GM19099 (cell line): ENCODE results near the gene ABHD12.
A peak's percentile ranks its signal among the peaks of the same experiment; 100 is the strongest.

Experiments
- POLR2A ChIP-seq: IDR thresholded peaks from 3 replicates; pipeline ENCODE4 v1.6.1; 2011; ENCODE audit warnings: low read depth; ENCODE audit not compliant: insufficient read length; ENCODE audit errors: extremely low read depth

ABHD12 gene

DNA sequence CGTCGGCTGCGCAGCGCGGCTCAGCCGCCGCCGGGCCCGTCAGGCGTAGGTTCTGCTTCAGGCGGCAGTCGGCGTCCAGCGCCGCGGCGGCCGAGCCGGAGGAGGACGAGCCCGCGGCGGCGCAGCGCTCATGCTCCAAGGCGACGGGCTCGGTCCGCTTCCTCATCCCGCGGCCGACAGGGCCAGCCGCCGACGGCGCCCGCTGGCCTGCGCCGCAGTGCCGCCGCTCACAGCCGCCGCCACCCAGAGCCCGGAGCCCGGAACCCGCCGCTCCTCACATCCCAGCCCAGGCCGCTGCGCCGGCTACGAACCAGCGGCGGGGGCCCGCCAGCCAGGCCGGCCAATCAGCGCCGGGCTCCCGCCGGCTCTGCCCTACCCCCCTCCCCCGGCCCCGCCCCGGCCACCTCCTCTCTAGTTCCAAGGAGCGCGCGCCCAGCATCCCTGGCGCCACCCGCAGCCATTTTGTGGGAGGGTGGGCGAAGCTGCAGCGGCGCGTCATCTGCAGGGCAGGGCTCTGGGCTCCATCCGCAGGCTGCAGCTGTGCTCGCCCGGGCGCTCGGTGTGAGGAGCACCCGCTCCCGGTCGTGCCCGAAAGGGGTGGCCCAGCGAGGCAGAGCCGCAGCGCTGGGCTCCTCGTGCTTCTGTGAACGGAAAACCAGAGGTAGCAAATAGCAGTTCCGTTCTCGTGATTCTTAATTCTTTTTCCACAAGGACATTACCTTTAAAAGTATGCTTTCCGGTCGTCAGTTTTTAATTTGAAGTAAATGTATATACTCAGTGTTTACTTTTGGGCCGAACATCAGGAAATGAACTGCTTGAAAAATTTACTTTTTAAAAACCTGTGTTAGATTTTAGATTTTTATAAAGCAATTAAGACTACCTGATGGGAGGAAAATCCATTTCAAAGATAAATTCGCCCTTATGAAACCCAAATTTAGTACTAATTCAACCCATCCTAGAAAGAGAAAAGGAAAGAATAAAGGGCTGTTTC, at the start of gene ABHD12:
TSS of gene ABHD12 (minus strand) at position 298 of the 991 bp plus-strand sequence. CDS start at position 166, 132 bp downstream.
- peak; percentile 93 for TF ChIP-seq POLR2A

DNA sequence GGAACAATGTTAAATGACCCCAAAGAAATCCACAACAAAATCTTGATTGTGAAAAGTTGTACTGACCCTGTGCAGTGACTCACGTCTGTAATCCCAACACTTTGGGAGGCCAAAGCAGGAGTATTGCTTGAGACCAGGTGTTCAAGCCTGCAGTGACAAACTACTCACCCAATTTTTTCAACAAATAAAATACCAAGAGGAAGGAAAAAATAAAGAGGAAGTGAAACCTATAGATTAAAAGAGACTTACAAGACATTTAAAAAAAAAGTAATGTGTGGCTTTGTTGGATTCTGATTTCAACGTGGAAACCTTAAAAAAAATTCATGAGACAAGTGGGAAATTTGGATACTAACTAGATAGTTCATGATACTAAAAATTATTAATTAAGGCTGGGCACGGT, 48.7 kb upstream of the ABHD12 start:
- TF ChIP-seq POLR2A, result no peak

DNA sequence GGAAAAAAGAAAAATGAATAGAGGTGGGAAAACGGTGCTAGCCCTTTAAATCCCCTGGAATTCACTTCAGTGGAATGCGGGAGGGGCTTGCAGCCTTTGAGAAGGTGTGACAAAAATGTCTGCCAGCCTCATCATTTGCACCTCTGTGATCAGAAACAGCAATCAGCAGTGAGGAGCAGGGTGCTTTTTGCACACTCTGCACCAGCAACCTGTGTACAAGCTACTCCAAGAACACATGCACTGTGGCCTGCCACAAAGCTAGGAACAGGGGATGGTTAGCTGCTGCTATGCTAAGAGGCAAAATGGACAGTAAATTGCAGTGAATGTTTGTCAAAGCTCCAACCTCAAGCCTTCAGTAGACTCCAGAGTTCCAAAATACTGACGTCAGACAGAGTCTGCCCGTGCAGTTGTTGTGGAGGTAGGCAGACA, 46.5 kb upstream of the ABHD12 start:
- TF ChIP-seq POLR2A, result no peak

GRCh38 chr20:25424536-25424935, 33.9 kb upstream of the ABHD12 start:
- no peak for TF ChIP-seq POLR2A

- no peak for TF ChIP-seq POLR2A
Observed at GRCh38 chr20:25422032-25422431, 31.4 kb upstream of the ABHD12 start.

- TF ChIP-seq POLR2A, result no peak
Observed at GRCh38 chr20:25421102-25421501, 30.5 kb upstream of the ABHD12 start.

DNA sequence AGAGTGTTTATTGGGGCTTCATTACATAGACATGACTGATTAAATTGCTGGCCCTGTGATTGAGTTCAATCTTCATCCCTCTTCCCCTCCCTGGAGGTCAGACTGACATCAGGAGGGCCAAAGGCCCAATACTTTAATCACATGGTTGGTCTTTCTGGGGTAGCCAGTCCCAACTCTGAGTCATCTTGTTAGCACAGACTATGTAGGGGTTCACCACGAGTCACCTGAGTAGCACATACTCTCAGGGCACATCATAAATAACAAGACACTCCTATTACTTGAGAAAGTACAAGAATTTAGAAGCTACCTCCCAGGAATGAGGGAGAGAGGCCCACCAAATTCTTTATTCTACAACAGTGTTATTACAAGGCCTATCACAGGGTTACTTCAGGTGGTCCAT, 28.1 kb upstream of the ABHD12 start:
- no peak for TF ChIP-seq POLR2A

DNA sequence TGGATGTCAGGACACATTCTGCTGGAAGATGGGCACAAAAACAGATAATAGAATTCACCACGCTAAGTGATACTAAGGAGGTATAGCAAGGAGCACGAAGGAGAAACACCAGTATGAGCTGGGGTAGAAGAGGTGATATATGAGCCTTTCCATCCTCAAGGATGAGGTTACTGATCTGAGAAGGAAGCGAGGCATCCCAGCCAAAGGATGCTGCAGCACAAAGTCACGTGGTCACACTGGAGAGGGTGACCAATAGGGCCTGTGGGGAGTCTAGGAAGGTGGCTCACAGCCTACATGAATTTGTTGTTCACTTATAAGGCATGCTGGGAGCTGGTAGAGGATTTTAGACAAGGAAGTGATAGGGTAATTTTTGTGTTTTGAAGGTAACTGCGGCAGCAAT, 18.3 kb upstream of the ABHD12 start:
- no peak for TF ChIP-seq POLR2A

DNA sequence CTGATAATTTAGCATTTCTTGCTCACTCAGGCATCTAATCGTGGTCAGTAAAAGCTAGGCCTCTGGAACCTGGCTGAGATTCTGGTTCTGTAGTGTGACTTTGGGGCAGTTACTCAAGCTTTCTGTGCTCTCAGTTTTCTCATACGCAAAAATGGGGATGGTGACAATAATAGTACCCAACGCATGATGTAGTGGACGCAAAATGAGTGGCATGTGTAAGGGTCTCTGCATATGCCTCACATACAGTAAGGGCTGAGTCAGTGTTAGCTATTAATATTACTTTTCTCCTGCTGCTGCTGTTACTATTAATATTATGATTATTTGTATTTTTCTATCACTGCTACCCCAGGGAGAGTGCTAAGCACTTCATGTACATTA, 17.5 kb upstream of the ABHD12 start:
- no peak for TF ChIP-seq POLR2A

- peak; percentile 87 for TF ChIP-seq POLR2A
Observed at GRCh38 chr20:25407311-25408169, 16.9 kb upstream of the ABHD12 start, which contains the start of gene GINS1. GINS1 (plus strand) TSS chr20:25407673; CDS start chr20:25407821, 148 bp downstream.

GRCh38 chr20:25402583-25402982, 11.9 kb upstream of the ABHD12 start:
- TF ChIP-seq POLR2A, result no peak

DNA sequence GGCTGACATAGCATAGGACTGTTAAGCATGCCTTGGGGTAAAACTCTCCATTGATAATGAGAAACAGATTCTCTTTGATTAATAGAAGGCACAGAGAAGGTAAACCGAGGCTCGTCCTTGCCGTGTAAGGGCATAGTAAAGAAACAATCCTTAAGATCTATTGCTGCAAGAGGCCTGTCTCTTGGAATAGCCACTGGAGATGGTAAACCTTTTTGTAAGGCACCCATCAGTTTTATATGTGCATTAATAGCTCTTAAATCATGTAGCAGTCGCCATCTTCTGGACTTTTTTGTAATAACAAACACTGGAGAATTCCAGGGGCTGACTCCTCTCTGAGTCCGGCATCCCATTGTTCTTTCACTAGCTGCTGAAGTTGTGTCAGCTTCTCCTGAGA, 8.4 kb upstream of the ABHD12 start:
- TF ChIP-seq POLR2A, result no peak

DNA sequence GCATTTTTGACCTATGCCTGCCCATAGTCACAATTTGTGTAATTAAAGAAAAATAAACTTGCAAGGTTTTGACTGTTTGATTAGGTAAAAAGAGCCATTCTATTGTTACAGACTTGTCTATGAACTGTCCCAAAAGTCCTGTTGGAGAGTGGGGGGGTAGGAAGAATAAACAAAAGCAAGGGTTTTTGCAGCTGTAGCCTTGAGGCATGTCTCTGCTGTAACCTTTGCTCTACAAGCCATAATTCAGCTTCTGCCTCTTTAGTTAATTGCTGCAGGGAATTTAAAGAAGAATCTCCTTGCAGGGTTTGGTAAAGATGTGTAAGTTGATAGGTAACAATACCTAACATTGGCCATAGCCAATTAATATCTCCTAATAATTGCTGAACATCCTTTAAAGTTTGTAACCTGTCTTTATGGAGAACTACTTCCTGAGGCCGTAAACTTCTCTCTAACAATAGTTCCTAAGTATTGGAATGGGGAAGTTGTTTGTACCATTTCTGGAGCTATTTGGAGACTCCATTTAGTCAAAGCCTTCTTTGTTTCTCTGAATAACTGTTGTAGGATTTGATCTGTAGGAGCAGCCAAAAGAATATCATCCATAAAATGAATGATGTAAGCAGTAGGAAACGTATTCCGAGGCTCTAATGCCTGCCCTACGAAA, 7.9 kb upstream of the ABHD12 start:
- no peak for TF ChIP-seq POLR2A

DNA sequence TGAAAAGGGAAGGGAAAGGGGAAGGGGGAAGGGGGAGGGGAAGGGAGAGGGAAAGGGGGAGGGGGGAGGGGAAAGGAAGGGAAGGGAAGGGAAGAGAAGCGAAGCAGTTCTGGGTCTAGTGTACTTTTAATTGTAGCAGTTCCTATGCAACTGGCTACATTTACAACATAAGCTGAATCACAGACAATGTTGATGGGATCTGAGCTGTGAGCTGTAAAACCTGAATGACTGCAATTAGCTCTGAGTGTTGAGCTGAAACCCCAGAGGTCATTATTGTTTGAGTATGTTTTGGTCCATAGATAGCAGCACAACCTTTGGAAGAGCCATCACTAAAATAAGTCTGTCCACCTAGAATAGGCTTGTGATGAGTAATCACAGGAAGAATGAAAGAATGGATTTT, 7.2 kb upstream of the ABHD12 start:
- no peak for TF ChIP-seq POLR2A

GRCh38 chr20:25397096-25397495, 6.5 kb upstream of the ABHD12 start:
- TF ChIP-seq POLR2A, result no peak
